NT2/D1 (cell line): Measurements from ENCODE around the gene RERG.

ENCODE experiments used
- YY1 ChIP-seq: IDR thresholded peaks from 2 replicates; pipeline ENCODE4 v1.6.1; 2011; ENCODE audit not compliant: insufficient read length, insufficient read depth
- ZNF274 ChIP-seq: IDR thresholded peaks from 2 replicates; pipeline ENCODE4 v1.6.1; 2011; ENCODE audit warnings: mild to moderate bottlenecking, low read depth, low read length

GRCh38 chr12:15216036-15216889 lies 5.0 kb downstream of the RERG start:
- TF ChIP-seq ZNF274 = no peak
- no peak for TF ChIP-seq YY1
